Measurements from ENCODE around the gene ARFGEF2. TPM values are rescaled to one million over a fixed set of nuclear protein-coding genes. Genes with fewer than 3 reads are reported as not detected.
"Not testable (repeated sequence)": the region's sequence is repeated elsewhere in the genome, so short reads cannot be mapped to it uniquely, and the experiment has no call there.

ARFGEF2 gene
- 10 to 100 TPM; 23.2 to 27.5 TPM for total RNA-seq
- long read RNA-seq, donor 1, partial matches to known transcripts = 3 of 5 reads
- long read RNA-seq, donor 1, other reads (novel, unspliced or antisense) = 2 of 5 reads
- long read RNA-seq, donor 2, partial matches to known transcripts = 4 of 6 reads
- long read RNA-seq, donor 2, other reads (novel, unspliced or antisense) = 2 of 6 reads

DNA sequence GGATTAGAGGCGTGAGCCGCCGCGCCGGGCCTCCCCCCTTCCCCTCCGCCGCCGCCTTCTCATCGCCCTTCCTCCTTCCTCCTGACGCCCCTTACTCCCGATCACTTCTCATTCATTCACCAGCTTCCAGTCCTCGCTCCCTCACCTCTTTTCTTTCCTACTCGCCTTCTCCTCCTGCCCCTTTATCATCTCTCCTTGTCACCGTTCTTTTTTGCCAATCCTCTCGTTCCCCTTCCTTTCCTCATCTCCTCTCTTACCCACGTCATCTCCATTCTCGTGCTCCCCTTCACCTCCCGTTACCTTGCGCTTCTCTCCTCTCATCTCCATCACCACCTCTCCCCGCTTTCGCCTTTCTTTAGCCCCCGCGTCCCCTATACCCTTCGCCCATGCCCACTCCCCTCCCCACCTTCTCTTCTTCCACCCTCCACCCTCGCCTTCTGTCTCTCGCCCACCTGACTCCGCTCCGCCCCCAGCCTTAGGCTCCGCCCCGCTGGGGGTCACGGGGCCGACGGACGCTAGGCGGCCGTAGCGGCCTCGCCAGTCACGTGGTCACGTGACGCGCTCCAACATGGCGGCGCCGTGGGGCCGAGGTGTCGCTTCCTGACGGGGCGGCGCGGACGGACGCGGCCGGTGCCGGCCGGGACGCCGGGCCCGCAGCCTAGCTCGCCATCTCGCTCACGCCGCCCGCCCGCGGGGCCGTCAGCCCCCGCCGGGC lies at the start of gene ARFGEF2:
Gene ARFGEF2, plus strand, starts transcription at position 544 of the 715 bp plus-strand sequence. CDS start 179 bp downstream, outside the sequence.
- intact Hi-C loops (cut with DNase I) = loop anchor here in 1 of 2 donors (10.0 kb wide), 1 partner anchor 1553 kb away; no protein-coding TSS in a partner anchor
- peak; percentile 97 for DNase-seq (ENCODE audit: low spot score)

- intact Hi-C loops (cut with DNase I) = no loop called here
- DNase-seq (ENCODE audit: low spot score) = no peak
These were observed 46.1 kb upstream of the ARFGEF2 start for GRCh38 chr20:48875233-48875913.

- DNase-seq (ENCODE audit: low spot score) = no peak
- intact Hi-C loops (cut with DNase I) = no loop called here
These were observed 45.6 kb upstream of the ARFGEF2 start for GRCh38 chr20:48875914-48876240.

- intact Hi-C loops (cut with DNase I) = no loop called here
- DNase-seq (ENCODE audit: low spot score) = no peak
These were observed 44.2 kb upstream of the ARFGEF2 start for GRCh38 chr20:48877304-48877703.

DNA sequence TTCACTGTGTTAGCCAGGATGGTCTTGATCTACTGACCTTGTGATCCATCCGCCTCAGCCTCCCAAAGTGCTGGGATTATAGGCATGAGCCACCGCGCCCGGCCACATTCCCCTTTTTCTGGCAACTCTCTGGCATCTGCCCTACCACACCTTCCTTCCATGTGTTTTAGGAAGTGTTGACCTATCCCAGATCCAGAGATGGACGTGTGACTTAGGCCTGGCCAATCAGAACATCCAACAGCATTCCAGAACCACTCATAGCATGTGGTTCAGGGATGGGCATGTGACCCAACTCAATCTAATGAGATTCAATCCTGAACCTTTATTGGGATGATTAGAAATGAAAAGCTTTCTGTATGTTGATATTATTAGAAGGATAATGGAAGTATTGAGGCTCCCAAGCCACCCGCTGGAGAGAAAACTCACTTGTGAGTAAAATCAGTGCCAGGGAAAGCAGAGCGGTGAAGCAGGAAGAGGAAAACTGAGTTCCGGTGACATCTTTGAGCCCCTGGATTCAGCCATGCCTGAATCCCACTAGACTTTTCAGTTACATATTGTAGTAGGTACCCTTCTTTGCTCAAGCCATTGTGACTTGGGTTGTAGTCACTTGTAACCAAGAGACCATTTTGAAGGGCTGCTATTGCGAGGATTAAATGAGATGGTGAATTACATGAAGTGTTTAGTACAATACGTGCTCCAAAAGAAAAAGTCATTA lies 42.8 kb upstream of the ARFGEF2 start:
- no peak for DNase-seq (ENCODE audit: low spot score)
- intact Hi-C loops (cut with DNase I) = no loop called here

GRCh38 chr20:48879612-48880245 lies 41.8 kb upstream of the ARFGEF2 start:
- intact Hi-C loops (cut with DNase I) = no loop called here
- no peak for DNase-seq (ENCODE audit: low spot score)

DNA sequence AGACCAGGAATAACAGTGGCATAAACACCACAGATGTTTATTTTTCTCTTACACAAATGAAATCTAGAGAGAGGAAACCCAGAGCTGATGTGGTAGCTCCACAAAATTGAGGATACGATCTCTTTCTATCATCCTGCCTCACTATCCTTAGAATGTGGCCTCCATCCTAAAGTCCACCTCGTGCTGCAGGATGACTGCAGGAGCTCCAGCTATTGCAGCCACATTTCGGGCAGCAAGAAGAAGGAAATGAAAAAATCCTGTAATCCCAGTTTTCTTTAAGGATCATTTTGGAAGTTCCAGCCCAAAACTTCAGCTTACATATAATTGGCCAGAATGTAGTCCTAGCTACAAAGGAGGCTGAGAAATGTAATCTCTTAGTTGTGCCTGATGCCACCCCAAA lies 41.2 kb upstream of the ARFGEF2 start:
- intact Hi-C loops (cut with DNase I) = no loop called here
- DNase-seq (ENCODE audit: low spot score) = no peak

DNA sequence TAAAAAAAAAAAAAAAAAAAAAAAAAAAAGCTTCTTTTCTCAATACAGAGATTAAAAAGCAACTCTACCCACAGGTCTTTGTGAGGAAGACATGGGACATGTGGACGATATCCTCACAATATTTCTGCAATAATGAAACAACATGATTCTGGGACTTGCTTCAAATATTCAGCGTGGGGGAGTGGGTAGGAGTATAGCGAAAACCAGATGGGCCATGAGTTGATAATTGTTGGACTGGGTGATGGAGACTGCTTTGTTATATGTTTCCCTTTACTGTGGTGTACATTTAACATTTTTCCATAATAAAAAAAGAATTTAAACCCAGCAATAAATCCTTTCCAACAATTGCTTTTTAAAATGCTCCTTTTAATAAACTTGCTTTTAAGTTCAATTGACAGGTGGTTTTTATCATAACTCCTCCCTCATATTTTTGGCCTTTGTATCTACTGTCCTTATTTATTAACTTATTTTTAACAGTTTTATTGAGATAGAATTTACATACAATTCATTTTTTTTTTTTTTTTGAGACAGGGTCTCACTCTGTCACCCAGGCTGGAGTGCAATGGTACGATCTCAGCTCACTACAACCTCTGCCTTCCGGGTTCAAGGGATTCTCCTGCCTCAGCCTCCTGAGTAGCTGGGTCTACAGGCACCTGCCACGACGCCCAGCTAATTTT lies 40.4 kb upstream of the ARFGEF2 start:
- DNase-seq (ENCODE audit: low spot score) = no peak
- intact Hi-C loops (cut with DNase I) = no loop called here

DNA sequence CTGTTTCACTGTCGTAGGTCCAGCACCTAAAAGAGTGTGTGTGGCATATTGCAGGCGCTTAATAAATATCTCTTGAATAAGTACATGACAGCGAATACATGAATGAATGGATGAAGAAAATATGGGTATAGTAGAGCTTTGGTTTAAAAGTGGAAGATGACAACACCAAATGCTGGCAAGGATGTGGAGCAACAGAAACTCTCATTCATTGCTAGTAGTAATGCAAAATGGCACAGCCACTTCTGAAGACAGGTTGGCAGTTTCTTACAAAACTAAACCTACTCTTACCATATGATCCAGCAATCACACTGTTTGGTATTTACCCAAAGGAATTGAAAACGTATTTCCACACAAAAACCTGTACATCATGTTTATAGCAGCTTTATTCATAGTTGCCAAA lies 36.3 kb upstream of the ARFGEF2 start:
- no peak for DNase-seq (ENCODE audit: low spot score)
- intact Hi-C loops (cut with DNase I) = no loop called here

GRCh38 chr20:48886194-48886593 lies 35.3 kb upstream of the ARFGEF2 start:
- DNase-seq (ENCODE audit: low spot score) = no peak
- intact Hi-C loops (cut with DNase I) = no loop called here

GRCh38 chr20:48886811-48887210 lies 34.7 kb upstream of the ARFGEF2 start:
- intact Hi-C loops (cut with DNase I) = no loop called here
- DNase-seq (ENCODE audit: low spot score) = no peak

GRCh38 chr20:48888517-48888916 lies 33.0 kb upstream of the ARFGEF2 start:
- DNase-seq (ENCODE audit: low spot score); intact Hi-C loops (cut with DNase I): not testable (repeated sequence)

DNA sequence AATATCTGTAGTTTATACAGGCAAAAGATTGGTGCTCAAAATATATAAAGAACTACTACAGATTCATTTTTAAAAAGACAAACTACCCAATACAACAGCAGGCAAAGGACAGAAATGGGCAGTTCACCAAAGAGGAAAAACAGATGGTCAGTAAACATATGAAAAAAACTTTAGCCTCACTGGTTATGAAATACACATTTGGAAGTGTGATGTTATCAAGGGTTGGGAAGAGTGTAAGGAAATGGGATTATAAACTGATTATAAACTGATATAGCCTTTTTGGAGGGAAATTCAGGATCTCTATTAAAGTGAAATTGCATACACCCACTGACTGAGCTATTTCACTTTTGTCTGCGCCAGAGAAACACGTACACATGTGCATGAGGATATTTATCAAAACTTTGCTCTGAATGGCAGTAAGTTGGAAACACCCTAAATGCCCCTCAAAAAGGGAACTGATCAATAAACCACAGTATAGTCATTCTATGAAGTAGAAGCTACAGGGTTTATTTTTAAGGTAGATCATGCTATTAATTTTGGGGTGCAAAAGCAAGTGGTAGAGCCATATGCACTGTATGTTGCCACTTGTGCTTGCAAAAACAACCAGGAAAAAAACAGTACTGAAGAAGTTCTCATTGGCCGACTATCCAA lies 32.2 kb upstream of the ARFGEF2 start:
- intact Hi-C loops (cut with DNase I) = no loop called here
- no peak for DNase-seq (ENCODE audit: low spot score)

GRCh38 chr20:48891235-48892048 lies 30.1 kb upstream of the ARFGEF2 start:
- intact Hi-C loops (cut with DNase I) = no loop called here
- no peak for DNase-seq (ENCODE audit: low spot score)

- intact Hi-C loops (cut with DNase I) = no loop called here
- DNase-seq (ENCODE audit: low spot score) = no peak
These were observed 29.5 kb upstream of the ARFGEF2 start for GRCh38 chr20:48892049-48892470.

DNA sequence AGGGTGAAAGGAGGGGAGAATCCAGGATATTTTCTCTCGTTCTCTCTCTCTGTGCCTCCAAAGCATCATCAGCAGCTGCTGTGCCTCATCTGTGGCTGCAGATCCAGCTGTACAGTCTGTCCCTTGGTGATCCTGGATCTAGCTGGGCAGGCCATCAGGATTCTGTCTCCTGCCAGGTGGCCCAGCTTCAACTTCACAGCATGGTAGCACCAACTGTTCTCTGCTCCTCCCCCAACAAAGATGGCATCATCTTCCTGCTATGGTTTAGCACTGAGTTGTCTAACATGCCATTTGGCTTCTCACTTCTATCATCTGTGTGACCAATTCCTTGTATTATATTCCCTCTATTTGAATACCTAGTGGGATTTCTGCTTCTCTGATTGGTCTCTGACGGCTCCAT lies 28.6 kb upstream of the ARFGEF2 start:
- DNase-seq (ENCODE audit: low spot score) = no peak
- intact Hi-C loops (cut with DNase I) = no loop called here

- intact Hi-C loops (cut with DNase I) = no loop called here
- no peak for DNase-seq (ENCODE audit: low spot score)
These were observed 28.1 kb upstream of the ARFGEF2 start for GRCh38 chr20:48893374-48893773.

All from posterior vena cava (tissue), 2 donors.